GM18951 (cell line): ENCODE data around the gene RAB11A.

Source experiments
- POLR2A ChIP-seq: IDR thresholded peaks from 4 replicates; pipeline ENCODE4 v1.6.1; 2011; ENCODE audit warnings: mild to moderate bottlenecking; ENCODE audit not compliant: insufficient read length, insufficient read depth; ENCODE audit errors: extremely low read depth
- in situ Hi-C: fragments of 300-500 bp; cut with MboI; formaldehyde crosslinking; loops from one replicate; pipeline ENCODE4 v1.12.0; 2022; ENCODE audit warnings: low sequenced_read_pairs, mixed read lengths, inconsistent platforms; ENCODE audit not compliant: unreplicated experiment

Gene RAB11A

DNA sequence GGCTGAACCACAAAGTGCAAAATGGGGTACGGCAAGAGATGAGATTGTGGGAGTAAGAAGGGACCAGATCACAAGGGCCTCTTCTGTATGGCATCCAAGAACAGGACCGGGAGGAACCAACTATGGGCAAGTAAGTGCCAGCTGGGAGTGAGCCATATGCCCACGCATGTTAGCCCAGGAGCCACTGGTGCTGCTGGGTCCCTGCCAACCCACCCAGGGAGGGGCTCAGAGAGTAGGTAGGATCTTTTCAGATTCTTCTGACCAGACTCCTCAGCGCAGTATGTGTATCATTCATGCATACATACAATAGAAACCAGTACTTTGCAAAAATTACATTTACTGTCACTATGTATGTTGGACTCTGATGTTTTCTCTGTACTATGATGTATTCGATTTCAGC, 54.0 kb downstream of the RAB11A start:
- in situ Hi-C loops = no loop called here
- TF ChIP-seq POLR2A = no peak

DNA sequence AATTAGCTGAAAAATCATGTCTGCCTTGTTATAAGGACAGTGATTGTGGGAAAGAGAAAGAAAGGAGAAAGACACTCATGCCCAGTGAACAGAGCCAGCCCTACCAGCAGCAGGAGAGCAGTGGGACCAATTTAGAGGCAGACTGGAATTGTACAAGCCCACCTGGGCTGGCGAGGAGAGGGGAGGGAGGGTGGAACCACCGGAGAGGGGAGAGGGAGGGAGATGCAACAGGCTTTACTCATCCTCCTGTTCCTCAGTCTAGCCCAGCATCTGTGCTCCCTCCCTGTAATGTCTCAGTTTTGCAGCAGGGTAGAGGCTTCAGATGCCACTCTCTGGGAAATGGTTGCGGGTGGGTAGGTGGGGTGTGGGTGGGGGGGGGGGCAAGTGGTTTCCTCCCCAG, 54.7 kb downstream of the RAB11A start:
- no peak for TF ChIP-seq POLR2A
- in situ Hi-C loops = no loop called here

DNA sequence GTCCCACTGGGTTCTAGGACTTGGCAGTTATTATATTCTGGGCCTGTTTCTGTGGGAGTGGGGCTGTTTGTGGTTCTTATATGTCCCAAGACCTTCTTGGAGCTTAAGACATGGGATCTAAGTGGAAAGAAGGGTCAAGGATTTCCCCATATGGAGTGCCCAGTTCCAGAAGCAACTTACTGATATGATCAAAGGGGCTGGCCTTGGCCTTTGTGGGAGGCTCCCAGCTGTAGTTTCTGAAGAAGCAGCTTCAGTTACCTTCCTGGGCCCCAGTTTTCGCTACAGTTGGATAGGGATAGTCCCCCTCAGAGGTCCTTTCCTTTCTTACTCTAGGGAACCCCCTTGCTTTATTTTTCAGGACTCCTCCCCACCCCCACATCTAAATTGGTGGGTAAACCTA, 56.0 kb downstream of the RAB11A start:
- in situ Hi-C loops = no loop called here
- TF ChIP-seq POLR2A = no peak

DNA sequence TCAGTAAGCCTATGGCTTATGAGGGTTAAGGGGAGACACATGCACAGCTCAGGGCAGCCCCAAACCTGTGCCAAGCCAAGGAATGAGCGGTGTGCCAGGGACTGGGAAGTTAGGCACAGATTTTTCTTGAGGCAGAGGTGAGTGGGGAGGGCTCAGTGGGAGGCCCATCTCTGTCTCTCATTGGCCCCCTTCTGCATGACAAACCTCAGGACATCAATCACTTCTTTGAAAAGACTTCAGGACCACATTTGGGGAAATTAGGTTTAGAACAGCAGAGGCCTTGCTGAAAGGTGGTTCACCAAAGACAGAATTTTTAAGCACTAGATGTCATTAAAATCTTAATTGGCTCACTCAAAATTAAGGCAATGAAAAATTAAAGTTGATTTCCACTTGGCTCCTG, 57.2 kb downstream of the RAB11A start:
- in situ Hi-C loops = no loop called here
- no peak for TF ChIP-seq POLR2A

DNA sequence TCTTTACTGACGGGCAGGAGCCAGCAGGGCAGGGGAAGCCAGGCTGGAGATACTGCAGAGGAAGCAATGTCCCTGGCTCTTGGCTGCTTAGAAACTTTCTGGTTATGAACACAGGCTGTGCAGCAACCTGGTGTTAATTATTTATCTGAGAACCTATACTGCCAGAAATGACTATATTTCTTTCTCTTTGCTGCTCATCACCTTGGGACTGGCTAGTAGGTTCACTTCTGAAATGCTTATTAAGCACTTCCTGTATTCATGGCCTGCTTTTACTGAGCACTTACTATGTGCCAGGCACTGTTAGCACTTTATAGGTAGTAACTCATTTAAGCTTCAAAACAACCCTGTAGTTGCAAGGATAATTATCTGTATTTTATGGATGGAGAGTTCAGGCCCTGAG, 57.6 kb downstream of the RAB11A start:
- in situ Hi-C loops = no loop called here
- peak; percentile 31 for TF ChIP-seq POLR2A

DNA sequence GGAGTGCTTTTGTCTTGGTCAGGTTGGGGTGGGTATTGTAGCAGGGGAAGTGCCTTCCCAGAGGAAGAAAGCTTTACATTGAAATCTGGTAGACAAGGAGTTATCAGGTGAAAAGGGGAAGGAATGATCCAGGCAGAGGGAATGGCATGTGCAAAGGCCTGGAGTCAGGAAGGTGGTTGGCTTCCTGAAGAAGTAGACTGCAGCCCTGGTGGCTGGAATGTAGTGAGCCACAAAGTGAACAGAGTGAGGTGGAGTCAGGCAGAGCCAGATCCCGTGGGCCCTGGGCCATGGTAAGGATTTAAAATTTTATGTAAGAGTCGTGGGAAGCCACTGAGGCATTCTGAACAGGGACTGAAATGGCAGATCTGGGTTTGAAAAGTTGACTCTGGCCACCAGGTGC, 58.3 kb downstream of the RAB11A start:
- TF ChIP-seq POLR2A = no peak
- in situ Hi-C loops = no loop called here

DNA sequence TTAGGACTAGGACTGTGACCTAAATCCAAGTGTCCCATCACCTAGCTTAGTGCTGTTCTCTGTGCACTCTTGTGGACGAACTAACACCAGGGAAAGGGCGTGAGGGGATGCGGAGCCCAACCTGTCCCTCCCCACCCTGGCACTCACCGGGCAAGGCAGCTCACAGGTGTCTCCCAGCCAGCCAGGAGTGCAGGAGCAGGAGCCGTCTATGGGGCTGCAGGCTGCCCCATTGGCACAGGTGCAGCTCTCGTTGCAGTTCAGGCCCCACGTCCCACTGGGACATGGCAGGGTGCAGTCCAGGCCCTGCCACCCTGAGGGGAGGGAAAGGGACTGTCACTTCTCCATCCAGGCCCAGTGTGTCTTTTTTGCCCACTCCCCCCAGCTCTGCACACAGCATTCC, 60.3 kb downstream of the RAB11A start:
- no peak for TF ChIP-seq POLR2A
- in situ Hi-C loops = no loop called here

DNA sequence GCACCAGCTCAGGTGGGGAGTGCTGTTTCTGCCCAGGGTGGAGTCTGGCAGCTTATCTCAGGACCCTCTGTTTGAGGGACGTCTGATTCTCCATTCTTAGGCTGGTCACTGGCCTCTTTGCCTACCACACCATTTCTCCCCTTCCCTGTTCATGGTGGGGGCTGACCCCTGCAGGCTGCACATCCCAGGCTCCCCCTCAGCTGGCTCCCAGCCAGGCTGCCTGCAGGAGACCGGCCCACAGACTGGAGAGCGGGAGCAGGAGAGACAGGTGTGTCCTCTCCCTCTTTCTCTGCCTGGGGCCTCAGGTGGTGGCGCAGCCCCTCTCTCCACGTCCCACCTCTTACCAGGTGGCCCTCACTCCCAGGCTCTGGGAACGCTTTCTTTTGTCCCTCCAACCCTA, 60.8 kb downstream of the RAB11A start:
- TF ChIP-seq POLR2A = no peak
- in situ Hi-C loops = no loop called here

DNA sequence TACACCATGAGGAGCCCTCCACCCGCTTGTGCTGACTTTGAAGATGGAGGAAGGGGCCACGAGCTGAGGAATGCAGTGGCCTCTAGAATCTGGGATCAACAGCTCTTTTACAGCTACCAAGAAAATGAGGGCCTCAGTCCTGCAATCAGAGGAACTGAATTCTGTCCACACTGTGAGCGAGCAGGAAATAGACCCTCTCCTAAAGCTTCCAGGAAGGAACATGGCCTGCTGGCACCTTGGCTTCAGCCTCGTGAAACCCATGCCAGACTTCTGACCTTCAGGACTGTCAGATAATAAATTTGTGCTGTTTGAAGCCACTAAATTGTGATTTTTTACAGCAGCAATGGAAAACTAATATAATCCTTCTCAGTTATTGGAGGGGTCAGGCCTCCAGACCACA, 61.9 kb downstream of the RAB11A start:
- in situ Hi-C loops = no loop called here
- no peak for TF ChIP-seq POLR2A

DNA sequence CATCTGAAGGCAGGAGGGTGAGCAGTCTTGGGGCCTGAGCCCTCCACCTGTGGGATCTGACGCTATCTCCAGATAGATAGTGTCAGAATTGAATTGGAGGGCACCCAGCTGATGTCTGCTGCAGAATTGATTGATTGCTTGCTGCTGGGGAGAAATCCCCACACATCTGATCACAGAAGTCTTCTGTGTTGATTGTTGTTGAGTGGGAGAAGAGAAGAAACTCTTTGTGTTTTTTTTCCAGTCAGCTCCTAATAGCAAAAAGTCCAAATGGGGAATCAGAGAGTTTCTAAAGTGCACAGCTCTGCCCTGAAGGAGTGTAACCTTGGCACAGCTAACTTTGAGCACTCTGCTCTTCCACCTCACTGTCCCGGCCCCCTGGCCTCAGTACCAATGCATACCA, 66.1 kb downstream of the RAB11A start:
- TF ChIP-seq POLR2A = no peak
- in situ Hi-C loops = no loop called here

DNA sequence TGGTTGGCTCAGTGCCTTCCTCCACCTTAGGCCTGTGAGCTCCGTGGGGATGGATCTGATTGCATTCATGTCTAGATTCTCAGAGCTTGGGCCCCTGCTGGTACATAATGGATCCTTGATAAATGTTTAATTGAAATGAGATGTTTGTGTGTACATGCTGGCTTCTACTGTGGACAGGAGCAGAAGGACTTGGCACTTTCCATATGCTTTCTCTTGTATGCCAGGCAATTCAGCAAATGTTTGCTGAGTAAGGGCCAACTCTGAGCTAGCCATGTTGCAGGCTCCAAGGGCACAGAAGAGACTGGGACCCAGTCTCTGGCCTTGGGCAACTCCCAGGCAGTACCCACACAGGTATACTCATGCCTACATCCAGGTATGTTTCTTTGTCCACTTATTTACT, 67.0 kb downstream of the RAB11A start:
- in situ Hi-C loops = no loop called here

DNA sequence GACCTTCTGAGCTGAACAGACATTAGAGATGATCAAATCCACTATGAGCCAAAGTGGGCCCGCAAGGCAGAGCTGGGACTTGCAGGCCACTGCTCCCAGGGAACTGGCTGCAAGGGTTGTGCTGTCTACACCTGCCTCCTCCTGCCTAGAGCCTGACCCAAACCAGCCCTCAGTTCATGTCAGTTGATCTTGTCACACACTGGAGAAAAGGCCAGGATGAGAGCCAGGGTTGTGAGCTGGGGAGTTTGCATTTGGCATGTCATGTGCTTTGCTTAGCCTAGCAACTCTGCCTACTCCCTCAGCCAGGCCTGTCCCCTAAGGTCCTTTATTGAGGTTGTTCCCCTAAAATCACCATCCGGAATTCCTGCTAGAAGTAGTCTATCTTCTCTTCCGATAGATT, 67.8 kb downstream of the RAB11A start:
- no peak for TF ChIP-seq POLR2A
- in situ Hi-C loops = no loop called here

More for the DNA sequence above, 67.0 kb downstream of the RAB11A start:
- no peak for TF ChIP-seq POLR2A

DNA sequence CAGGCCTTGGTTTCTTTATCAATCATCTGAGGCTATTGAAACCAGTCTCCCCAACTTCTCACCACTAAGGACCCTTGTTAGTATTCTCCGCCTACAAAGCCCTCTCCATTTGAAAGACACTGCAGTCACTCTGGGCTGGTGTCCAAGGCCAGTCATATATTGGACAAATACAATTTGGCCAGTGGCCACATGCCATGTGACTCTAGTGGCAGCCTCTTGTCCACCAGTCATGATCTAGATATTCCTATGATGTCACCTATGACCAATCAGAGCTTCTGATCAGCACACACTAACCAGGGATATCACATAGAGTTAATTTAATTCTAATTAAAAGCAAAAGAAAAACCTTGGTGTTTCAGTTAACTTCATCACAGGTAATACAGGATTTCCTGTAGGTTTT, 68.2 kb downstream of the RAB11A start:
- in situ Hi-C loops = no loop called here

DNA sequence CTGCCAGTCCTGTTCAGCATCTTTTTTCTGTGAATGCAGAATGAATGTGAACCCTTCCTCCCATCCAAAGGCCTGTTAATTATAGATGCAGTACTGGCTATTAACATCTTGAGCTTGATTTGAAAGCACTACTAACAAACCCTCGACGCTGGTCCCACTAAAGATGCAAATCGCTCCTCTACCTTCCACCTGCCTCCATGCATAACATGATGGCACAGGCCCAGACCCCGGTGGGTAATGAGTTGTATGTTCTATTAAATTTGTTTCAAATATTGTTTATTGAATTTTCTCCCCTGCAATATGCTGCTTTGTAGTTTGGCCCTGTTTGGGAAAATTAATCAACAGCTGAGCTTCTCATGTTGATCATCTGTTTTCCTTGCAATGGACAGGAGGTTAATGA, 69.3 kb downstream of the RAB11A start:
- in situ Hi-C loops = no loop called here
- TF ChIP-seq POLR2A = no peak

More for the DNA sequence above, 68.2 kb downstream of the RAB11A start:
- no peak for TF ChIP-seq POLR2A

DNA sequence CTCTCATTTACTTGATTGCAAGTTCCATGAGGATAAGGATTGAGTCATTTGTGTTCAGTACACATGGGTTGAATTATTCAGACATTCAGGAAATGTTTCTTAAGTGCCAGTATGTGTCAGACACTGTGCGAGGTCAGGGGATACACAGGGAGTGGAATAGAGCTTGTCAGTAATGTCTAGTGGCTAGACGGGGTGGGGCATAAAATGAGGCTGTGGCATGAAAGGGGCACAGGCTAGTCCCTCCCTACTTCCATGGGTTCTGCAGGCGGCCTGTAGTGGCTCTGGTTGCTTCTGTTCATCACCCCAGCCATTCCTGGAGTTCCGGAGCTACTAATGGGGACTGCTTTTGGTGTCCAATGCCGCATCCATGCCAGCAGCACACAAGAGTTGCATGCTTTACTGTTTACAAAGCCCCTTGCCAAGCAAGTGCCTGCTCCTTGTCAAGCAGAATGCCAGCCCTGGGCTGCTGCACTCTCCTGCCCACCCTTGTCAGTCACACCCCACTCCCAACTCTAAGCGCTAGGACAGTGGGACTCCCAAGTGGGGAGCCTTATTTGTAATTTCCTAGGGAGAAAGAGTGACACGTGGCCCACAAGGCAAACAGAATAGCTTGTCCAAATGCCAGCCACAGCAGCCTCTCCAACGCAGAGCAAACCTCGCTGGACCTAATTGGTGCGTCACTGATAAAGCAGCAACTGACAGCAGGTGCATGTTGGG, 70.8 kb downstream of the RAB11A start:
- no peak for TF ChIP-seq POLR2A
- in situ Hi-C loops = no loop called here
